Sigmoid colon (tissue), 7 donors: ENCODE results near the gene NDST1. TPM values are rescaled to one million over a fixed set of nuclear protein-coding genes. Genes with fewer than 3 reads are reported as not detected.

Source experiments
- DNase-seq: peaks from one replicate; pipeline ENCODE4 v3.0.0-alpha.2; 2019
- H3K27ac ChIP-seq, 4 donors: fragments of 200-600 bp; sonication (generic); one replicate each; pipeline ENCODE4 v1.5.1; 2016 to 2019; ENCODE audit warnings: mild to moderate bottlenecking in 1 of 4
- H3K27me3 ChIP-seq, 3 donors: fragments of 200-600 bp; sonication (generic); one replicate each; pipeline ENCODE4 v1.5.1; 2019; ENCODE audit warnings: mild to moderate bottlenecking in 1 of 3
- H3K36me3 ChIP-seq, 4 donors: fragments of 200-600 bp; sonication (generic); one replicate each; pipeline ENCODE4 v1.5.1; 2016 to 2019
- H3K4me1 ChIP-seq, 4 donors: fragments of 200-600 bp; sonication (generic); one replicate each; pipeline ENCODE4 v1.5.1; 2017 to 2019
- H3K4me3 ChIP-seq, 4 donors: fragments of 200-600 bp; sonication (generic); one replicate each; pipeline ENCODE4 v1.5.1; 2017 to 2019; ENCODE audit warnings: mild to moderate bottlenecking in 2 of 4, moderate library complexity in 1 of 4
- H3K9me3 ChIP-seq, 4 donors: fragments of 200-600 bp in 3 of 4; sonication (generic) in 3 of 4; one replicate each; pipeline versions ENCODE4 v1.5.1 to v1.6.1; 2013 to 2019
- CTCF ChIP-seq, 4 experiments: fragments of 450-650 bp in 3 of 4; fragments of 200-600 bp in 1 of 4; IDR thresholded peaks; one replicate each; pipeline ENCODE4 v1.5.1; 2016 to 2019; ENCODE audit warnings: antibody characterized with exemption in 4 of 4, mild to moderate bottlenecking in 3 of 4, moderate library complexity in 2 of 4
- EP300 ChIP-seq, 4 donors: sonication (generic); formaldehyde crosslinking; IDR thresholded peaks; one replicate each; pipeline ENCODE4 v1.6.1; 2017; ENCODE audit warnings: antibody characterized with exemption in 4 of 4
- POLR2A ChIP-seq, 2 donors: fragments of 450-650 bp; IDR thresholded peaks; one replicate each; pipeline ENCODE4 v1.6.1; 2016; ENCODE audit warnings: antibody characterized with exemption in 2 of 2, mild to moderate bottlenecking in 2 of 2, moderate library complexity in 2 of 2
- POLR2AphosphoS5 ChIP-seq, 4 donors: sonication (generic); formaldehyde crosslinking; IDR thresholded peaks; one replicate each; pipeline ENCODE4 v1.6.1; 2017; ENCODE audit warnings: antibody characterized with exemption in 4 of 4
- WGBS, 2 donors: extraction: QIAGEN DNeasy Blood & Tissue Kit; methylation state at CpG; one replicate each; pipeline ENCODE4 v1.1.7; 2013; 5-methylcytosine and 5-hydroxymethylcytosine counted together
- intact Hi-C: fragments of 100-400 bp; cut with DNase I; formaldehyde crosslinking; loops from one replicate; pipeline ENCODE4 v1.15.1; 2023
- polyA plus RNA-seq, 3 donors: library from polyadenylated mRNA; stranded (reverse); fragments of 200-250 nt; gene quantifications; one replicate each; pipeline ENCODE4 v1.2.3, GENCODE V29; 2013
- total RNA-seq, 4 donors: library from RNA; depleted of rRNA; stranded (reverse); fragments of >200 nt; gene quantifications; one replicate each; pipeline ENCODE4 v1.1.0, GENCODE V29; 2016
- donor health status: healthy with polysubstance abuse.
- donor health status: Bipolar disorder and iron deficiency.
- donor health status: healthy.

The NDST1 gene
- total and polyA plus RNA-seq, 7 donors = 5.4 to 74.8 (median 39.4) TPM

- DNase-seq = no peak
- WGBS, 2 donors = 85 to 86% methylated on average over 9 of the region's 9 CpGs
- Histone ChIP-seq H3K27ac (no peak overlapping the region), H3K27me3 (no peaks in the 10 kb centered on the region), H3K4me1 (peaks cover 0 to 20% (median 12%) of the 10 kb centered on the region in 4 donors), H3K36me3 (no peaks in the 10 kb centered on the region), H3K9me3 (no peaks in the 10 kb centered on the region), H3K4me3 (no peak overlapping the region)
- intact Hi-C loops = no loop called here
- TF ChIP-seq EP300 (IDR thresholded peaks at IDR 0.05) = no peak
- no peak for TF ChIP-seq POLR2A (IDR thresholded peaks at IDR 0.05)
- no peak for TF ChIP-seq CTCF (IDR thresholded peaks at IDR 0.05)
- TF ChIP-seq POLR2AphosphoS5 (IDR thresholded peaks at IDR 0.05) = no peak
Observed at GRCh38 chr5:150606476-150606875, 98.5 kb downstream of the NDST1 start.

GRCh38 chr5:150607105-150607504 is 99.2 kb downstream of the NDST1 start:
- H3K9me3 ChIP-seq = no peaks in the 10 kb centered on the region
- WGBS, 2 donors = 91 to 92% methylated on average over 6 of the region's 6 CpGs
- H3K36me3 ChIP-seq = no peaks in the 10 kb centered on the region
- H3K27ac ChIP-seq = no peak overlapping the region
- H3K4me1 ChIP-seq = peaks cover 0 to 27% (median 13%) of the 10 kb centered on the region in 4 donors
- intact Hi-C loops = no loop called here
- DNase-seq = no peak
- H3K27me3 ChIP-seq = no peaks in the 10 kb centered on the region
- H3K4me3 ChIP-seq = no peak overlapping the region
- TF ChIP-seq POLR2A (IDR thresholded peaks at IDR 0.05) (no peak), CTCF (IDR thresholded peaks at IDR 0.05) (no peak), POLR2AphosphoS5 (IDR thresholded peaks at IDR 0.05) (no peak), EP300 (IDR thresholded peaks at IDR 0.05) (no peak)

Other genes starting within 250 kb of the NDST1 start
- 1 to 10 TPM in 2 of 4 donors, under 1 TPM in 2; 0.49 to 2.1 (median 1.2) TPM for gene CAMK2A, start 218.4 kb upstream of the NDST1 start, total RNA-seq
- under 1 TPM in 2 of 3 donors, not detected in 1; 0.44 to 0.60 TPM for gene CAMK2A, start 218.4 kb upstream of the NDST1 start, polyA plus RNA-seq
- gene ARSI, start 205.2 kb upstream of the NDST1 start, total RNA-seq = 1 to 10 TPM; 1.4 to 3.3 (median 2.3) TPM
- under 1 TPM in 1 of 3 donors, not detected in 2; 0.63 TPM for gene ARSI, start 205.2 kb upstream of the NDST1 start, polyA plus RNA-seq
- 10 to 100 TPM; 17.4 to 28.1 (median 23.6) TPM for gene TCOF1, start 150.4 kb upstream of the NDST1 start, total RNA-seq
- gene TCOF1, start 150.4 kb upstream of the NDST1 start, polyA plus RNA-seq = 10 to 100 TPM in 1 of 3 donors, 1 to 10 TPM in 2; 5.4 to 26.4 (median 6.2) TPM
- gene CD74, start 95.2 kb upstream of the NDST1 start, total RNA-seq = 100 to 1,000 TPM; 176 to 362 (median 199) TPM
- 1,000 to 10,000 TPM in 1 of 3 donors, 100 to 1,000 TPM in 2; 208 to 2,186 (median 596) TPM for gene CD74, start 95.2 kb upstream of the NDST1 start, polyA plus RNA-seq
- 1,000 to 10,000 TPM; 3,111 to 5,491 (median 5,342) TPM for gene RPS14, start 58.4 kb upstream of the NDST1 start, total RNA-seq
- gene RPS14, start 58.4 kb upstream of the NDST1 start, polyA plus RNA-seq = 1,000 to 10,000 TPM; 3,769 to 7,878 (median 4,593) TPM
- 10 to 100 TPM in 2 of 4 donors, 1 to 10 TPM in 2; 7.1 to 23.5 (median 11.1) TPM for gene SYNPO, start 132.5 kb downstream of the NDST1 start, total RNA-seq
- 10 to 100 TPM; 18.6 to 30.1 (median 28.9) TPM for gene SYNPO, start 132.5 kb downstream of the NDST1 start, polyA plus RNA-seq
- under 1 TPM in 2 of 4 donors, not detected in 2; 0.33 to 0.55 TPM for gene MYOZ3, start 153.1 kb downstream of the NDST1 start, total RNA-seq
- under 1 TPM; 0.16 to 0.92 (median 0.60) TPM for gene MYOZ3, start 153.1 kb downstream of the NDST1 start, polyA plus RNA-seq
- gene RBM22, start 192.9 kb downstream of the NDST1 start, total RNA-seq = 10 to 100 TPM; 30.0 to 34.1 (median 31.8) TPM
- gene RBM22, start 192.9 kb downstream of the NDST1 start, polyA plus RNA-seq = 10 to 100 TPM; 24.6 to 27.8 (median 25.9) TPM